Cerebellar nuclear complex (tissue), 1 donor: Measurements from ENCODE around the gene EMC9.
"Not testable (repeated sequence)": the region's sequence is repeated elsewhere in the genome, so short reads cannot be mapped to it uniquely, and the experiment has no call there.

ENCODE experiments used
- DNase-seq, 2 experiments: peaks; one replicate each; lab custom pipeline; 2025; lab: John Stamatoyannopoulos, UW

Gene EMC9

DNA sequence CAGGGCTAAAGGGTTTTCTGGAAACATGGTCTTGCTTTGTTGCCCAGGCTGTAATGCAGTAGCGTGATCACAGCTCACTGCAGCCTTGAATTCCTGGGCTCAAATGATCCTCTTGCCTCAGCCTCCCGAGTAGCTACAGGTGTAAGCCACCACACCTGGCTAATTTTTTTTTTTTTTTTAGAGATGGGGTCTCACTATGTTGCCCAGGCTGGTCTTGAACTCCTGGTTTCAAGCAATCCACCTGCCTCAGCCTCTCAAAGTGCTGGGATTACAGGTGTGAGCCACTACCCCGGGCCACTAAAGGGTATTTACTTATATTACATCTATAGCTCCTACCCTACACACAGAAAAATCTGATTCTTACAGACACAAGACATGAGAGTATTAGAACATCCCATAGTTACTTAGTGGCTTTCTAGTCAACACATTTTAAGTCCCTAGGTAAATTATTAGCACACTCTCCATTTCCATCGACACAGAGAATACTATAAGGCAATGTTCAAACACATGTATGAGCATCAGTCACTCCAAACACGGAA lies 33.0 kb downstream of the EMC9 start:
- no peak for DNase-seq

DNA sequence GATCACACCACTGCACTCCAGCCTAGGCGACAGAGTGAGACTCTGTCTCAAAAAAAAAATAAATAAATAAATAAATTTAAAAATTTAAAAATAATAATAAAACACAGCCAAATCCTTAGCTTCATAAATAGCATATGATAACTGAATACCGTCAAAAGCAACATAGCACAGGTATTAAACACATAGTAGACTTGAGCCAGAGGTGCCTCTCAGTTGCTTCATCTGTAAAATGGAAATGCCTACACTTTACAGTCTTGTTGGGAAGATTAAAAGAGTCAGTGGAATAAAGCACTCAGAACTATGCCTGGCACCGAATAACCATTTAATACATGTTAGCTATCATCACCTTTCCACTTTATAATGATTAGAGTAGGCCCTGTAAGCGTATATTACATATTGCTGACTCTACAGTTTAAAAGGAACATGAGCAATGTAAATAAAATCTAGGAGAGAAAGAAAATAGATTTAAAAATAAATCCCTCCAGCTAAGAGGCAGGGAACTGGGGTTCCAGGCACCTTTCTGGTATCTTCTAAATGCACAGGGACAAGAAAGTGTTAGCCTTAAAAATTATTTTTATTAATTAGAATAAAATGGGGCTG lies 34.6 kb downstream of the EMC9 start:
- no peak for DNase-seq

DNA sequence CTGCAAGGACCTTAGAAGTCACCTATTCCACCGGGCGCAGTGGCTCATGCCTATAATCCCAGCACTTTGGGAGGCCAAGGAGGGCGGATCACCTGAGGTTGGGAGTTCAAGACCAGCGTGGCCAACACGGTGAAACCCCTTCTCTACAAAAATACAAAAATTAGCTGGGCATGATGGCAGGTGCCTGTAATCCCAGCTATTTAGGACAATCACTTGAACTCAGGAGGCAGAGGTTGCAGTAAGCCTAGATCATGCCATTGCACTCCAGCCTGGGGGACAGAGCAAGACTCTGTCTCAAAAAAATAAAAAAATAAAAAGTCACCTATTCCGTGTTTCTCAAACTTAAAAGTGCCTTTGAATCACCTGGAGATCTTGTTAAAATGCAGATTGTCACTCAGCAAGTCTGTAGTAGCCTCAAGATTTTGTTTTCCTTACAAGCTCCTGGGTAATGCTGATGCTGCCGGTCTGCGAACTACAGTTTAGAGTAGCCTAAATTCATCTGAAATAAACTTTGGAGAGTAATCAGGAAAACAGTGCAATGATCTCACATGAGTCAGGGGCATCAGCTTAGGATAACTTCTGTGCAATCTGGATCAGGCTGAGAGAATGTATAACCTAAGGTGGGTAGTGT lies 35.7 kb downstream of the EMC9 start:
- not testable (repeated sequence) for DNase-seq

DNA sequence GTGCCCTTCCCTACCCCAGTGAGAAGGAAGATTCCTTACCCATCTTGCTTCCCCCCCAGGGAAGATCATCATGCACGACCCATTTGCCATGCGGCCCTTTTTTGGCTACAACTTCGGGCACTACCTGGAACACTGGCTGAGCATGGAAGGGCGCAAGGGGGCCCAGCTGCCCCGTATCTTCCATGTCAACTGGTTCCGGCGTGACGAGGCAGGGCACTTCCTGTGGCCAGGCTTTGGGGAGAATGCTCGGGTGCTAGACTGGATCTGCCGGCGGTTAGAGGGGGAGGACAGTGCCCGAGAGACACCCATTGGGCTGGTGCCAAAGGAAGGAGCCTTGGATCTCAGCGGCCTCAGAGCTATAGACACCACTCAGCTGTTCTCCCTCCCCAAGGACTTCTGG lies 37.9 kb downstream of the EMC9 start:
- DNase-seq: no peak

DNA sequence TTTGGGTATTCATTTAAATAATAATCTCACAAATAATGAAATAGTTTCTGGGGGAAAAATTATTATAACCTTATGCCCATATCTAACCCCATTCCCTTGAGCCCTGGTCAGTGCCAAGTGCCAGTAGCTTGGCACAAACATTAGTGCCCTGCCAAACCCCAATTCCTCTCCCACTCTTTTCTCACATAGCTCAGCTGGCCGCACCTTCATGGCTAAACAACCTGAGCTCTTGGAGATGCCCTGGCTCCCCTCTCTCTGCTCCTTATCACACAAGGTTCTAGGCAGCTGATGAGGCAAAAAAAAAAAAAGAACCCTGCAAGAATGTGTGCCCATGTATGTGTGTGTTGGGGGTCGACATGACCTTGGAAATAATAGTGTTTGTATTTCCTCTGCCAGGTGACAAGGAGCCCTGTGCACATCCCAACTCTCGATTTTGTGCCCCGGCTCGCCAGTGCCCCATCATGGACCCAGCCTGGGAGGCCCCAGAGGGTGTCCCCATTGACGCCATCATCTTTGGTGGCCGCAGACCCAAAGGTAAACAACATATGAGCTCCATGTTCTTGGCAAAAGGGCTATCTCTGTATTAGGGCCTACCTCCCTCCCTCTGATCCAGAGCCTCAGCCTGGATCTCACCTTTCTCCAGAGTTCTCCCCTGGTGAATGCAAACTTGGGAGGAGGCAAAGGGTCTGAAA lies 38.9 kb downstream of the EMC9 start:
- DNase-seq: no peak

DNA sequence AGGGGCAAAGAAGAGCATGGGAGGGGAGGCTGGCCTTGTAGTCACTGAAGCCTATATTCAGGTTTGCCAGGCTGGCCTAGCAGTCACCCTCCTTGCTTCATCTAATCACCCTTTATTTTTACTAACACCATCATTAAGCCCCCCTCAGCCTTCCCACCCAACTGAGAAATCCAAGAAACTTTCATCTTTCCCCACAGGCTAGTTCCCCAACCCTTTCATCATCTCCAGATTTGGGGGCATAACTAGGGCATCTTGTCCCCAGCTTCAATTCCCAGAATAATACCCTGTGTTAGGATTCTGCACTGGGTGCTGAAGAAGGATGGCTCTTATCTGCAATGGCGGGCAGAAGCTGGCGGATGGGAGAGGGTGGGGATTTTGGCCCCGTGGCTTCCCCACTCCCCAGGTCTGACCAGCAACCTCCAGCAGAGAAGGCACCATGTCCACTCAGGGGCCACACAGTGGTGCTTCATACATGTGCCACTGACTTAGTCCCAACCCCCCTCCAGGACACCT lies 40.4 kb downstream of the EMC9 start:
- no peak for DNase-seq

DNA sequence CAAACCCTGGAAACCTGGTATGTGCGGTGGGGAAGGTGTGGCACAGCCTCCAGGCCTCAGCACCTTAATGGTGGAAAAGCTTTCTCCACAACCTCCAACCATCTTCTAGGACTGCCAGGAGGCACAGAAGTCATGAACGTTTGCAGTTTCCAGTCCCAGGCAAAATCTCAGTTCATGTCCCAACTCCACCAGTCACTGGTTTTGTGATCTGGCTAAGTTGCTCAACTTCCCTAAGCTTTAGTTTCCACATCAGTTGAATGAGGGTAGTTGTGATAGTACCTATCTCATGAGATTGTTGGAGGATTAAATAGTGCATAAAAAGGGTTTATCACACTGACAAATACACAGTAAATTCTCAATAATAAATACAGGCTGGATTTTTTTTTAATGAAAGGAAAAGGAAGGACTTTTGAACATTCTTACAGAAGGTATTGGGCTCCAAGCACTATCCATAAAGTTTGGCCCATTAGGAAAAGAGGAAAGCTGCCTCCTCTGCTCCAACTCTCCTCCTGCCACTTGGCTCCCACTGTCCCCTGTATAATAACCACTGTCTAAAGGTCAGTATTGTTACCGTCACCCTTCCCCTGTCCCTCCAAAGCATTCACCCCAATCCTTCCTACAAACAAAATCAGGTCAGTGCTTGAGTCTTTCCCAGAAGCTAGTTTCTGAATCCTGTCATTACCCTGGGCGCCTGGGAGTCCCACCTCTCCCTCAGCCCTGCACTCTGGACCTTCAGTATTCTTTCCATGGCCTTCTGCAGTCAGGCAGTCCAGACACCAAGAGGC lies 41.0 kb downstream of the EMC9 start:
- no peak for DNase-seq

DNA sequence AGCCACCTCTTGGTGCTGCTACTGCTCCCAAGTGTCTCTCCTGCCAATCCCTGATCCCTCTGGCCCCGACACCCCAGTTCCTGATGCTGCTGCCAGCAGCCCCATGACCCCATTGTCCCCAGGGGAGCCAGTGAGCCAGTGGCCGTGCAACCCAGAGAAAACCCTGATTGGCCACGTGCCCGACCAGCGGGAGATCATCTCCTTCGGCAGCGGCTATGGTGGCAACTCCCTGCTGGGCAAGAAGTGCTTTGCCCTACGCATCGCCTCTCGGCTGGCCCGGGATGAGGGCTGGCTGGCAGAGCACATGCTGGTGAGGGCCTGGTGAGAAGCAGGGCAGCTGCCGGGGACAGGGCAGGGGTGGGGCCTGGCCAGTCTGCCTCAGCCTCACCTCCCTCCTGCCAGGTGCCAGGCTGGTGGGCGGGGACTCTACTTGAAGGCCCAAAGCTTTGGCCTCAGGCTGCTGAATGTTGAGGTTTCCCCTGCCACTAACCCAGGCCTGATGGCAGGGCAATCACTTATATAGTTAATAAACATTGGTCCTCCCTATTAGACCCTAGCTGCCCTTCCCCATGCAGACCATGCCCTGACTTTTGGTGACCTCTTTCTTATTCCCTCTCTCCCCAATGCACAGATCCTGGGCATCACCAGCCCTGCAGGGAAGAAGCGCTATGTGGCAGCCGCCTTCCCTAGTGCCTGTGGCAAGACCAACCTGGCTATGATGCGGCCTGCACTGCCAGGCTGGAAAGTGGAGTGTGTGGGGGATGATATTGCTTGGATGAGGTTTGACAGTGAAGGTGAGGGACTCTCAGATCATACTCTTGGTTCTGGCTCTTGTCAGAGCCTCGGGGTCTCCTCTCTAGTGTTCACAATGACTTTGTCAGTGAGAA lies 42.2 kb downstream of the EMC9 start:
- DNase-seq: no peak

DNA sequence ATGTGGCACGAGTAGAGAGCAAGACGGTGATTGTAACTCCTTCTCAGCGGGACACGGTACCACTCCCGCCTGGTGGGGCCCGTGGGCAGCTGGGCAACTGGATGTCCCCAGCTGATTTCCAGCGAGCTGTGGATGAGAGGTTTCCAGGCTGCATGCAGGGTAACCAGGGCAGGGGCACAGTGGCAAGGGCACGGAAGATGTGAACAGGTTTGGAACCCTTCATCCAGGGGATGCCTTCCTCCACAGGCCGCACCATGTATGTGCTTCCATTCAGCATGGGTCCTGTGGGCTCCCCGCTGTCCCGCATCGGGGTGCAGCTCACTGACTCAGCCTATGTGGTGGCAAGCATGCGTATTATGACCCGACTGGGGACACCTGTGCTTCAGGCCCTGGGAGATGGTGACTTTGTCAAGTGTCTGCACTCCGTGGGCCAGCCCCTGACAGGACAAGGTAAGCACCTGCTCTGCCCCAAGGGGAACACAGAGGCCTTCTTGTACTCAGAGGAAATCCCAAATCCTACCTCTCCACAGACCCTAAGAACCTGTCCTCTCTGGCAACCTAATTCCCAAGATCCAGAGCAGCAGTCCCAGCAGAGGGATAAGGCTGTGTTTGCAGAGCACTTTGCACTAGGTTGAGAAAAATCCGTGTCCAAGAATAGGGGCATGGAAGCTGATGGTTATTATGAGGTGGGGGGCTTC lies 43.0 kb downstream of the EMC9 start:
- DNase-seq: no peak

DNA sequence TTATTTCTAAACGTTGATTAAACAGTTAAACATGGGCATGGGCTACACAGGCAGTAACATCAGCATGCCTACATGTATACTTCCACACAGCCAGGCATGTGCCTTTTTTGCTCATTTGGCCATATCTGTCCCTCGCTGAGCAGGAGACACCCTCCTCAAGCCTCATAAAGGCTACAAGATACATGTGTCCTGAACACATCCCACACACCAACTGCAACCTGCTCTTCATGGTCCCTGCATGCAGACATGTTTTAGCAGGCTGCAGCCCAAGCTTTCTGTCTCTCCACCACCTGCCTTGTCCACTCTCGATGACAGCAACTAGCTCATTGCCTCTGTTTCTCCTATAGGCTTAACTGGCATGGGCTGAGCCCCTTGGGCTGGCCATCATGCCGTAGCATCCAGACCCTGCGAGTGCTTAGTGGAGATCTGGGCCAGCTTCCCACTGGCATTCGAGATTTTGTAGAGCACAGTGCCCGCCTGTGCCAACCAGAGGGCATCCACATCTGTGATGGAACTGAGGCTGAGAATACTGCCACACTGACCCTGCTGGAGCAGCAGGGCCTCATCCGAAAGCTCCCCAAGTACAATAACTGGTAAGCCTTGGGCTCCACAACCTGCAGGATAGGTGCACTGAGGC lies 44.7 kb downstream of the EMC9 start:
- no peak for DNase-seq

DNA sequence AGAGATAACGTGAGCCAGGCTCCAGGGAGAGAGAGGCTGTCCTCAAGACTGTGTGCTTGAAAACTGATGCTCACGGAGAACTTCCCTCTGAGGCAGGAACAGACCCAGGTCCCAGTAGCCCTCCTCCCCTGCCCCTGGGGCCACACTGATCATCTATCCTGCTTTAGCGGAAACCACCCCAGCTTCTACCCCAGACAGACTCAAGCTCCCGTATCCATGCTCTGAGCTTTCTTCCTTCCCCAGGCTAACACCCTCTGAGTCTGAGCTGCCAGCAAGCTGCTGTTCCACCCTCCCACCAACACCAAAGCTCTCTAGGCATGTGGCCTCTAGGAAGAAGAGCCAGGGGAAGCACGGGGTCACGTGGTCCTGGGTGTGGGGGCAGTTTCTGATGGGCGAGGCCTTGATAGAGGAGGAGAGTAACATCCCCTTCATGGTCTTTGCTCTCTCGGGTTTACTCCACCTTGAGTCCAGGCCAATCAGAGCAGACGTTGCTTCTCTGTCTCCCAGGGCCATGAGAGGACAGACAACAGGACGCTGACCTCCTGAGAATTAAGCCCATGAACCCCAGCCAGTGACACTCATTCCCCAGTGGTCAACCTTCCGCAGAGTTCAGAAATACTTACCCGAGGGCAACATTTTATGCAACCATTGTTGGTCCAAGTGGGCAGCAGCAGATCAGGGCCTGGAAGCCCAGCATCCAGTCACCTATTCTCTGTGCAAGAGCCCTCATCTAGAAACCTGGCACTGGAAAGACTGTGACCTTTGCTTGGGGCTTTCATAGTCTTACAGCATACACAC lies 45.9 kb downstream of the EMC9 start:
- DNase-seq: no peak

DNA sequence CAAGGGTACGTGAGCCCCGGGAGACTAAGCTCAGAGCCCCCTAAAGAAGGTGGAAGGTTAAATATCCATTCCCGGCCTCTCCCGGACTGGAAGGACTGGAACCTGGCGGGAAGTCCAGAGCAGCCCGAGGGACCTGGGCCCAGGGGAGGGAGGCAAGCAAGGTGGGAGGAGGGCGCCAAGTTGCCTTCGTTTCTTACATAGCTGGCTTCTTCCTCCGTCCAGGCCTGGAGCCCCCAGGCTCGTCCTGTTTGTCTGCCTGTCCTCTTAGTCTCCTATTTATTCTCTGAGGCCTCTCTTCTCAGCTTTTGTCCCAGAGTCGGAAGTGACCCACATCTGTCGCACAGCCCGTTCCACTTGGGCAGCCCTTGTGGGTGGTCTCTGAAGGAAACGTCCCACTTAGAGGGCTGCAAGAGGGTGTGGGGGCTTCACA lies 46.5 kb downstream of the EMC9 start:
- DNase-seq: no peak

DNA sequence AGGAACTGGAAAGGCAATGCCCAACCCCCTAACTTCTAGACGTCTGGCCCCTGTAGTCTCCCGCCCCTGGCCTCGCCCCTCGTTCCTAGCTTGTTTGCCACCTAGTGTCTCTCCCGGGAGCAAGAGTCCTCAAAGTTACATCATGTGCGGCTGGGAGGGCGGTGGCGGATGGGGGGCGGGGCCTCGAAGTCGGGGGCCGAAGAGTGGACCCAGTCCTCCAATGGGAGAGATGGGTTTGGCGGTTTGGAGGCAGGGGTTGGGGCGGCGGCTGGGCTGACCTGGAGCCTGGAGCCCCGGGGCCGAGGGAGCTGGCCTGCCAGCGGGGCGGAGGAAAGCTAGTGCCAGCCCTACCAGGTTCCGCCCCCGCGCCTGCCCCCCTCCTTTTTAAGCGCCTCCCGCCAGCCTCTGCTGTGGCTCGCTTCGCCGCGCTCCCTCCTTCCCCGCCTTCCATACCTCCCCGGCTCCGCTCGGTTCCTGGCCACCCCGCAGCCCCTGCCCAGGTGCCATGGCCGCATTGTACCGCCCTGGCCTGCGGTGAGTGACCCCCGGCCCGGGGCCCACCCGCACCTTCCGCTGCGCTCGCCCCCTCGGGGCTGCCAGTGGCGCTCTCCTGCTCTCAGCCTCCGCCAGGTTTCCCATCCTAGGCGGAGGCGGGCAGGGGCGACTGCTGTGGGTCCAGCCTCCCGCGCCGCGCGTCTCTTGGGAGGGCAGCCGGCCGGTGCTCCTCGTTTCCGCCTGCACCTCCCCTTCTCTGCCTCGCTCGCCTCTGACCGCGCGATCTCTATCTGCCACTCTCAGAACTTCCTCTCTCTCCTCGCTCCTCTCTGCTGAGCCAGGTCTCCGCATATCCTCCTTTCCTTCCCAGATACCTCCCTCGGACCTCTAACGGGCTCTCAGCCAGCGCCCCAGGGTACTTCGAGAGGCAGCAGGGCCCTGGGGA lies 47.2 kb downstream of the EMC9 start, which contains the start of gene PCK2:
Gene PCK2 (plus strand): TSS at position 411 of the 940 bp plus-strand sequence. CDS start 95 bp downstream, at position 506.
- peak in 1 of 2 experiments; percentile 48 for DNase-seq

DNA sequence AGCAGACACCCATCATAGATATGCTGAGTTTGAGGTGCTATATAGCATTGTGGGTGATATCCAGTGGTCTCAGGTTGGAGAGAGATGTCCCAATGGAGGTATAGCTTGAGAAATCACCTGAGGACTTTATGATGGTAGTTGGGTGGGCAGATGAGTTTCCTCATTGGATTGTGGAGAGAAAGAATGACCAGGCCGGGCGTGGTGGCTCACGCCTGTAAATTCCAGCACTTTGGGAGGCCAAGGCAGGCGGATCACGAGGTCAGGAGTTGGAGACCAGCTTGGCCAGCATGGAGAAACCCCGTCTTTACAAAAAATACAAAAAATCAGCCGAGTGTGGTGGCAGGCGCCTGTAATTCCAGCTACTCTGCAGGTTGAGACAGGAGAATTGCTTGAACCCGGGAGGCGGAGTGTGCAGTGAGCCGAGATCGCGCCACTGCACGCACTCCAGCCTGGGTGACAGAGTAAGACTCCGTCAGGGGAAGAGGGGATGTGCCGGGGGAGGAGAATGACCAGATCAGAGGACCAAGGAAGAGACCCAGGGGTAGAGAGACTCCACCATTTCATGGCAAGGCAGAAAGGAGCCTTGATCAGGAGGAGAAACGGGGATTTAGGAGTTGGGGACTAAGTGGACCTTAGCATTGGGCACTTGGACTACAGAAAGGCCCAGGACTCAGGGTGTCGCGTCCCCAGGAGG lies 48.0 kb downstream of the EMC9 start:
- no peak for DNase-seq

DNA sequence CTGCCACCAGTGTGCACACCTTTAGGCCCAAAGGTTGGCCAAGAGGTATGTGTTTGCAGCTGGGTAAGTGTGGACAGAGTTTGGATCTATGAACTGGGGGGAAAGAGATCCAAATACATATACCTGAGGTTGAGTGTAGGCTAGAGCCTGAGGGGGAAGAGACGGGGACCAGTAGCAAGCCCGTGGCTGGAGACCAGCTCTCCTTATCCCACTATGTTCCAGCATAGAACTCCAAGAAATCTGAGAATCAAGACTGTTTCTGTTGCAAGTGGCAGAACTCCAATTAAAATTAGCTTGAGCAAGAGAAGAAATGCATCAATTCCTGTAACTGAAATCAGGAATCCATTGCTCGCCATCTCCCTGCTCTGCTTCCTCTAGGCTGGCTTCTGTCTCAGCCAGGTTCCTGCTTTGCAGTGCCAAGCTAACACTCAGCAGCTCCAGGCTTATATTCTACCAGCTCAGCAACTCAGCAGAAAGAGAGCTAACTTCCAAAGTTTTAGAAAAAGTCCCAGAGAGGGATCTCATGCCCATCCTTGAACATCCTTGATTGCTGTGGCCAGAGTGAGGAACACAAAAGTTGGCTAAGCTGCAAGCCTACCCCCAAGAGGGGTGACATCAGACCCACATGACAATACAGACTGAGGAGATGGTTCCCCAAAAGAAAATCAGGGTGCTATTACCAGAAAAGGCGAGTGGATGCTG lies 48.7 kb downstream of the EMC9 start:
- DNase-seq: no peak

DNA sequence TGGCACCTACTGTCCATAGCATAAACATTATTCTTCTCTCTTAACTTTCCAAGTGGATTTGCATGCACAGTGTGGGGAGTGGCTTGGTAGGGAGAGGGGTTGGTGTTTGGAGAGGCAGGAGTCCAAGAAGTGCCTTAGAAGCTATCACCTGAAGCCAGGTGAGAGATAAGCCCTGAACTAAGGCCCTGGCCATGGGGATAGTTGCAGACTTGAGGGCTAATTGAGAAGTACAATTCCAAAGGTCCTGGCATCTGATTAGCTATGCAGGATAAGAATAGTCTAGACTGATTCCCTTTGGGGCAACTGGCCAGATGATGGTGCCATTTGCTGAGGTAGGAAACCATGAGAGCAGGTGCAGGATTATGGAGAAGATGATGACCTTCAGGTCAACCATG lies 49.3 kb downstream of the EMC9 start:
- DNase-seq: no peak

DNA sequence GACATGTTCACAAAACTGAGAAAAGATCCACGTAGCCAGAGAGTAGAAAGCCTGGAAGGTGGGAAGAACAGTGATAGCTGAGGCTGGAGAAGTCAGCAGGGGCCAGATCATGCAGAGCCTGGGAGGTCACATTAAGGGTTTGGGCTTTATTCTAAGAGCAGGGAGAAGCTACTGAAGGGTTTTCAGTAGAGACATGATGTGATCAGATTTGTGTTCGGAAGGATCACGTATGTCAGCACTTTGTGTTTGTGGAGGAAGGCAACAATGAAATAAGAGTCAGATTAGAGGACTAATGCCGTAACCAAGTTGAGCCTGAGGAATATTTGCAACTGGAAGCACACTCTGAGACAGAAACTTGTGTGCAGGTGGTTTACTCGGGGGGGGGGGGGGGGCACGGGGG lies 51.5 kb downstream of the EMC9 start:
- no peak for DNase-seq
